GM18861 (cell line): Measurements from ENCODE around the gene VPS16.

Experiments
- ATAC-seq: cut with Tn5 transposase; IDR thresholded peaks from one replicate; pipeline ENCODE4 v1.9.1; 2021; ENCODE audit not compliant: unreplicated experiment

The VPS16 gene

GRCh38 chr20:2840138-2840966, at the start of gene VPS16, which contains the start of gene PCED1A:
TSS of gene VPS16 (plus strand) at chr20:2840745. CDS start at chr20:2840775, 30 bp downstream.
TSS of gene PCED1A (minus strand) at chr20:2840655. CDS start at chr20:2839912, 743 bp downstream.
- peak; percentile 93 for ATAC-seq

GRCh38 chr20:2793471-2793870, 47.1 kb upstream of the VPS16 start:
- no peak for ATAC-seq

GRCh38 chr20:2794202-2794748, 46.3 kb upstream of the VPS16 start:
- no peak for ATAC-seq

DNA sequence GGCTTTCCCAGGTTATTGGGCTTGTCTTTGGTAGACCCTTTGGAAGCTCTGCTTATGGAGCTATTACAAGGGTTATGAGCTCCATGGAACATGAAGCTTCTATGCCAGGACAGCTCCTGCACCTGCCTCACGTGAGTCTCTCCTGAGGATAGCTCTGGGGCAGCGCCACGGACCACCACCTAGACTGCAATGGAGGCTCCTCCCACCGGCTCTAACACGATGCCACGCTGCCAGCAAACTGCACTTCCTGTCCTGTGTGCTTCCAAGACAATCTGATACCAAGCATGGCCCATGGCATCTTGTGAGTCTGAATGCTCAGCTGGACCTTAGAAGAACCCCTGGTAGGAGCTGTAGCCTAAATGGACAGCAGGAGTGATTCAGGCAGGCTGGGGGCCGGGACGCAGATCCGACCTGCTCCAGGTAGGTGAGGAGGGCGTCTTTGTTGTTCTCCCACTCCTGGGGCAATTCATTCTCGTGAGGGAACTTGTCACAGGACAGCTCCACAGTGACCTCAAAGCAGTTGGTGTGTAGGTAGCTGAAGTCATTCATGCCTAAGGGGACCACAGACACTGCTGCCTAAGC, 45.6 kb upstream of the VPS16 start:
- ATAC-seq: no peak

DNA sequence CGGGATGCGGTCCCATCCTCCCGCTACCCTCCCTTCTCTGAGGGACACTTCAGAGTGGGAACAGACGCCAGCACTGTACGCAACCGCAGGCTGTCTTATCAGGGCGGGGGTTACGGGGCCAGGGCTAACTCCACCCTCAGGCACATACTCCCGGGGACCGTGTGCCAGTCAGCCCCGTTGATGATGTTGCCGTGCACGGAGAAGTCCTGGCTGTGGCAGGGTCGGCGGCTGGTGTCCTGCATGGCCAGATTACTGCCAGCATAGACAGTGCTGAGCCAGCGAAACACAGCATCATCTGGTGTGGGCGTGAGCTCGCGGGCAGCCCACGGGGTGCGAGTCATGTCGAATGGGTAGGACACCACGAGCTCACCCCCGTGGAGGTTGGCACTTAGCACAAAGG, 45.1 kb upstream of the VPS16 start:
- ATAC-seq: no peak

GRCh38 chr20:2796011-2796660, 44.4 kb upstream of the VPS16 start:
- no peak for ATAC-seq

DNA sequence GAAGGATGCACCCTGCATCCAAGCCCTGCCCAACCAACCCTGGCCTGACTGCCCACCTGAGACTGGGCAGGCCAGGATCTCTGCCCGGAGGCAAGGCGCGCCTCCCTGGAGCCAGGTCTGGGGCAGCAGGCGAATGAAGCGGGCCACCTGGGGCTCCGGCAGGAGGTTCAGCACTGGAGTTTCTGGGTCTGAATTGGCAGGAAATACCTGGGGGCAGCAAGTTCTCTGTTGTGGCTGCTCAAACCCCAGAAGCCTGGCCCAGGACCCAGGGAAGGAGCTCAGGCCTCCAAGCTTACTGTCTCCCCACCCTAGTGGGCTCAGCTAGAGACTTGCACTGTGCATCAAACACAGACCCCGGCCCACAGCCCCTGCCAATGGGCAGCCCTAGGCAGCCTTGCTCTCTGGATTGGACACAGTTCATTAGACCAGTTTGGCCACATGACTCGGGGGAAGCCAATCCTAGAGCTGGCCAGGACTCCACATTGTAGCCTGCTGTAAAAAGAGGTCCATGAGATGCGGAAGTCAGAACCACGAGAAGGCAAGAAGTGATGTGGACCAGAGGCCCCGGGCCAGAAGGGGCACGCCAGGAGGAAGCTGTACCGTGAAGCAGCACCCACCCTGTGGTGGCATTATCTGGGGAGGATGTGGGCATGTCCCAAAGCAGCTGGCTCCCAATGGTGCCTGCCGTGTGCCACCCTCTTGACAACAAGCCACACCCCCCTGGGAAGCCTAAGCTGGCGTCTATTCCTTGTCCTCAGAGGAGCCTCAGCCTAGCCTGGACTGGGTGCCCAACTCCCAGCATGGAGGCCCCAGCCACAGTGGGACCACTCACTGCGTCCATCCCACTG, 43.2 kb upstream of the VPS16 start:
- no peak for ATAC-seq

DNA sequence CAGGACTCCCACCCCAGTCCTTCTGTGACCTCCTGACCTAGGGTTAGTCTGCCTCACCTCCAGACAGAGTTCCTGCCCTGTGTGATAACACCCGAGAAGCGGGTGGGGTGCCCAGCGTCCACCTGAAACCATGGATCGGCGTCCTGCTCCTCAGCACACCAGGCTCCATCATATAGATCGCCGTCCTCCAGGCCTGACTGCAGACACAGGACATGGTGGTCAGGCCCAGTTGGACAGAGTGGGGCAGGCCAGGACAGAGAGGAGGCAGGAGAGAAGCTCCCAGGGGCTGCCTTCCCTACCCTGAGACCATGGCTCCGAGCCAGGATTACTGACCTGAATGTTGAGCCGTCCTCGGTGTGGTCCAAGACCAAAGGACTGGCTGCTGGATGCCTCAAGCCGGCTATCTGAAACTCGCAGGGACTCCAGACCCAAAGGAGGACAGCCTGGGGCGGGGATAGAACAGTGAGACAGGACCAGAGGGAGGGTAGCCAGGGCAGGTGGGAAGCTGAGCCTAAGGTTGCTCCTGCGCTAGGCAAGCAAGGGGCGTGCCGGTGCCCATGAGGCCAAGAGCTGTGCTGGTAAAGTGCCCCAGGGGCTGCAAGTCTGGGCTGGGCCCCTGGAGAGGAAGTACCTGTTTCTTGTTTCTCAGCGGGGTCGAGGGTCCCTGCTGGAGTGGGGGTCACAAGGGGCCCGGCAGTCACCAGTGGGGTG, 42.3 kb upstream of the VPS16 start:
- ATAC-seq: no peak

- no peak for ATAC-seq
Measured at GRCh38 chr20:2798814-2799213, 41.7 kb upstream of the VPS16 start.

GRCh38 chr20:2799271-2799670, 41.3 kb upstream of the VPS16 start:
- no peak for ATAC-seq

DNA sequence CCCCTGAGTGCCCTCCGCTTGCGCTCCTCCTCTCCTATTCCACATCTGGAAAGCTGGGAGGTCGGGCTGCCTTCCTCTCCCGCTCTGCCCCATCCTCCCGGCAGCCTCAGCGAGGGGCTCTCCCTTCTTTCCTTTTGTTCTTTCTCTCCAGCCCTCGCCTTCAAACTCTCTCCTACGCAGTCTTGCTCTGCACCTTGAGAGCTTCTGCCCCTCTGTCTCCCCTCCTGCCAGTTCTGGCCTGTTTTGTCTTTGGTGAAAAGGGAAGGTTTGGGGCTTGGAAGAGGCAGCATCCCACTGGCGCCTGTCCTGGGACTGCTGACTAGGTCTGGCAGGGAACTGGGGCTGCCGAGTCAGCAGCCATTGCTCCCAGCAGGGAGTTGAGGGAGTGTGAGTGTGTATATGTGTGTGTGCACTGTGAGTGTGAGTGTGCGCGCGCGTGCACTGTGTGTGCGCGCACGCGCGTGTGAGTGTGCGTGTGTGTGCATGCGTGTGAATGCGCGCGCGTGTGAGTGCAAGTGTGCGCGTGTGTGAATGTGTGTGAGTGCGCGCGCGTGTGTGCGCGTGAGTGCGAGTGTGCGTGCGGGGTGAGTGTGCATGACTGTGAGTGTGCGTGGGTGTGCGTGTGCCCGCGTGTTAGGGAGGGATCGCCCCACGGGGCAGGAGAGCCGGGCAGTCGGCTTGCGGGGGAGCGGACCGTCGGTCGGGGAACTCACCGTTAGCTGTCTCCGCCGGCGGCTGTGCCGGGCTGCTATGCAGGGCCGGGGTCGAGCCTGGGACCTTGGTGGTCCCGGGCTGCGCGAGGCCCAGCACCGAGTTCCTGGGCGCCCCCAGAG, 40.6 kb upstream of the VPS16 start:
- ATAC-seq: peak; percentile 16

DNA sequence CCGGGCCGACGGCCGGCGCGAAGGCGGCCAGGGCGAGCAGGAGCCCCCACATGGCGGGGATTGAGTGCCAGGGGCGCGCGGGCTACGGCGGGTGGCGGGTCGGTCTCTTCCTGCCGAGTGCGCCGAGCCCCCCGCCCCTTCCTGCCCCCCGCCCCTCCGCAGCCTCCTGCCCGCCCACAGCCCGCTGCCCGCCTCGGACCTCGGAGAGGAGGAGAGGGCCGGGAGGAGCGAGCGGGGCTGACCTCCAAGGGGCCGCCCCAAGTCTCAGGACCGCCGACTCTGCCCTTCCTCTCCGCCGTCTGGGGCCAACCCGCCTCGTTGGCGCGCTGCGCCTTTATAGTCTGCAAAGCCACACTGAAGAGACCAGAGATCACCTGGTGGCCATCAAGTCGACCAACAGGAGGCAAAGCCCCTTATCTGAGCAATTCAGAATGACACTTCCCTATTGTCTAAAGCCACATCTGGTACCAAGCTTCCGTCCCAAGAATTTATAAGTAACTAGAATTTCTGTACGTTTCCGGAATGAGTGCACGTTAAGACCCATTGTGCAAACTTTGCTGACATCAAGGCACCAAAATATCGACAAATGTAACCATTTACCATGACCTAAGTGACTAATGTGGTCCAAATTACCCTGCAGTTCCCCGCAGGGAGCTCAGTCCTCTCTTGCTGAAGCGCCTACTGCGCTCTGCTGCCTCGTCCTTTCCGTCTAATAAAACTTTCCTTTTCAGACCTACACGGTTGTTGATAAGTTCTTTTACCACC, 39.8 kb upstream of the VPS16 start, which contains the start of gene CPXM1:
Gene CPXM1 (minus strand): TSS at position 107 of the 765 bp plus-strand sequence. CDS start 55 bp downstream, at position 52.
- ATAC-seq: peak; percentile 51

DNA sequence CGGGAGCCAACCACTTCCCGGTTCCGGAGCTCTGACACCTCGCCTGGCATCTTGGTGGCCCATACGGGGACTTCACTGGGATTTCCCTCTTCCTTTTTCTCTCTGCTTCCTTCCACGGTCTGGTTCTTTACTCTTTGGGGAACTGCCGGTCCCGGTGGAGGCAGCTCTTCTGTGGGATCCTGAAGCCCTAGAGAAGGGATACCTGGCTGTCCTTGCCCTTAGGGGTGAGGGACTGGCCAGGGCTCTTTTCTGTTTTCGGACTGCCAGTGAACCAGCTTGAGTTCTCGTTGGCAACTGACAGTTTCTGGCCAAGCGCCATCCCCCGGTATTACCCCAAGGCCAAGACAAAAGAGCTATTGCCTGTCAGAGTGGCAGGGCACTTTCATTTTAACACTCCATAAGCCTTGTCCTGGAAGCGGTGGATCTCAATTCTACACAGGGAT, 39.2 kb upstream of the VPS16 start:
- ATAC-seq: no peak

DNA sequence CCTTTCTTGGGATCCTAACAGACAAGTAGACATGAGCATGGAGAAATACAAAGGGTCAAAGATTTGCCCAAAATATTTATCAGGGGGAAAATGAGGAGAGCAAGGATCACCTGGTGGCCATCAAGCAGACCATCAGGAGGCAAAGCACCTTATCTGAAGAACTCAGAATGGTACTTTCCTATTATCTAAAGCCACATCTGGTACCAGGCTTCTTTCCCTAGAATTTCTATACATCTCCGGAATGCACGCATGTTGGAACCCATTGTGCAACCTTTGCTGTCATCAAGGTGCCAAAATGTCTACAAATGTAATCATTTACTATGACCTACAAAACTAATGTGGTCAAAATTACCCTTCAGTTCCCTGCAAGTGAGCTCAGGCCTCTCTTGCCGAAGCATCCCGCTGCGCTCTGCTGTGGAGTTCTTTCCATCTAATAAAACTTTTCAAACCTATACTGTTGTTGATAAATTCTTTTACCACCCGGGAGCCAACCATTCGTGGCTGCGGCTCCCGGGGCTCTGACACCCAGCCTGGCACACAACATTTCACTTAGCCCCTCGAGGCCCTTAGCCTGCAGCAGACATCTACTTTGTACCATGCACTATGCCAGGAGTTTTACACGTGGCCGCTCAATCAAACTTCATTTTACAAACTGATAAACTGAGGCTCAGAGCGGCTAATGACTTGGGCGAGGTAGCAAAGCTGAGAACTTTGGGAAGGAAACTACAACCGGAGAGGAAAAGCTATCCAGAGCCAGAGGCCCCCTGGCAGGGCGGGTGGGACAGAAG, 36.3 kb upstream of the VPS16 start:
- no peak for ATAC-seq

- no peak for ATAC-seq
Measured at GRCh38 chr20:2804852-2805688, 35.5 kb upstream of the VPS16 start.

- no peak for ATAC-seq
Measured at GRCh38 chr20:2805689-2806350, 34.7 kb upstream of the VPS16 start.
